GM19193 (cell line): ENCODE results near the gene DCXR.

Experiments used
- POLR2A ChIP-seq: IDR thresholded peaks from 4 replicates; pipeline ENCODE4 v1.6.1; 2011; ENCODE audit not compliant: insufficient read depth, insufficient read length; ENCODE audit errors: extremely low read depth

The DCXR gene

DNA sequence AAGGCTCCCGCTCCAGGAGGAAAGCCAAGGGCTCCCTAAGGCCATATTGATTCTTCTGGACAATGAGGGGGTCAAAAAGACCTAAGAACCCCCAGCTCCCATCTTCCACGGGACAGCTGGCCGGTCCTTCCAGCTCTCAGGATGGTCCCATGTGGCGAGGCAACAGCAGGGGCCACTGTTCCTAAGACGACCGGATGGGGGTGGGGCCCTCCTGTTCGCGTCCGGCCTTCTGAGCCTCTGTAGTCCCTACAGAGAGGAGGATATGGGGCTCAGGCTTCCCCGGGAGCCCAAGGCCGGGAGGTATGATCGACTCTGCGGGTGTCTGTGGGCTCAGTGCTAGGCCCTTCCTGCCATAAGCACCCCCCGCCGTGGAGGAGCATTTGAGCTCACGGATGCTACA, 6.0 kb upstream of the DCXR start:
- TF ChIP-seq POLR2A: no peak

DNA sequence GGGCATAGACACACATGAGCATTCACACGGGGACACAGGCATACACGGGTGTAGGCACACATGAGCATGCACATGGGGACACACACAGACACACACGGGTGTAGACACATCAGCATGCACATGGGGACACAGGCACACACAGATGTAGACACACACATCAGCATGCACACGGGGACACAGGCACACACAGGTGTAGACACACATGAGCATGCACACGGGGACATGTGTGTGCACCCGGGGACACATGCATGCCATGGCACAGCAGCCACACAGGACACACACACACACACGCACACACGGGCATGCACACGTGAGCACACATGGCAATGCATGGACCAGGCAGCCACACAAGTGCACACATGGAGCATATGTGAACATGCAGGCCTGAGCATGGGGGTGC, 5.2 kb upstream of the DCXR start:
- TF ChIP-seq POLR2A: no peak

DNA sequence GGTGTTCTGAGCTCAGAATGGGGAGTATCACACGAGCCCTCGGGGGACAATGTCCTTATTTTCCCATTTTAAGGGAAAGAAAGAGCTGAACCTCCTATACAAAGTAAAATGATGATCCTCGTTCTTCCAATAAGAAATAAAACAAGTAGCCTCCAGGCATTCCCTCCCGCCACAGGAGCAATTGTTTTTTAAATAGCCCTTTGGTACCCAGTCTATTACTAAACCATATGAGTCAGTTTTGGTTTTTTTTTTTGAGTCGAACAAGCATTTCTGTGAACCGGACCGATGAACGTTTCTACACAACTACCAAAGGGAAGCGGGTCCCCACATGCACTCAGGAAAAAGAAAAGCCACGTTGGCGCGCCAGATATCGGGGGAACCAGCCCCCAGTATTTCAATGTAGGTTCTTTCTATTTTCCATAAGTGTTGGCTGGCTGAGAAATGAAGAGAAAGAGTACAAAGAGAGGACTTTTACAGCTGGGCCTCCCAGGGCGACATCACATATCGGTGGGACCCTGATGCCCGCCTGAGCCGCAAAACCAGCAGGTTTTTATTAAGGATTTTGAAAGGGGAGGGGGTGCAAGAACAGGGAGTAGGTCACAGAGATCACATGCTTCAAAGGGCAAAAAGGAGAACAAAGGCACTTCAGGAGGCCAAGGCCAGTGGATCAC, 3.8 kb upstream of the DCXR start:
- no peak for TF ChIP-seq POLR2A

DNA sequence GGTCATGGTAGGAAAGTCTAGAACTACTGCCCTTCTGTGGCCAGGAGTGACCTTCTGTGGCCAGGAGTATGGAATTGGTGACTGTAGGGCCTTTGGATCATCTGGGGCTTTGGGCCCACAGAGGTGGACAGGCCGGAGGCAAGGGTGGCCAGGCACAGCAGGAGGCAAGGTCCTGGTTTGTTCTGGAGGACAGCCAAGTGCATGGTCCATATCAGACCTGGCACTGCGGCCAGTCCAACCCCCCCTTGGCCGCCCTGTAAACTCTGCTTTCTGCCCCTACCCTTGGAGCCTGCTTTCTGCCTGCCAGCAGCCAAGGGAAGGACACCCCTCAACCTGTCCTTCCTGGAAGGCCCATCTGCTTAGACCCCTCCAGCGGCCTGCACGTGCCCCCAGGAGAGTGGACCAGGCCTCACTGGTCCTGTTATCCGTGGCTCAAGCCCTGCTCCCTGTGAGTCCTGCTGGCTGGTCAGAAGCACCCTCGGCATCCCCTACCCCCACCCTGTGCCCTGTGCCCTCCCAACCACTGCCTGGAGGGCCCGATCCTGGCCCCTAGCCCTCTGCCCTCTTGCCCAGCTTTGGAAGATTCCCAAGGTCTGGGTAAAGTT, 2.3 kb upstream of the DCXR start:
- no peak for TF ChIP-seq POLR2A

DNA sequence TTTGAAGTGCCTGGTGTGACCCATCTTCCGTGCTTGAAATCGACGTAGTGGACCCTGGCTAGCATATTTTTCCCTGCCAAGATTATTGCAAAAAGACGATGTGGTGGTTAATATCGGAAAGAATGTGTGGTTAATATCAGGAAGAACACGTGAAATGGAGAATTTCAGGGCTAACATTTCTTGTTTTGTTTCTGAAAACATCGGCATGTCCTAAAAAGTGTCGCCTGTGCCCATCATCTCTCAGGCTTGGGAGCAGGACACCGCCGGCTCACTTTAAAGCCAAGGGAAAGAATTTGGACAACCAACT, 345 bp upstream of the DCXR start:
- no peak for TF ChIP-seq POLR2A

DNA sequence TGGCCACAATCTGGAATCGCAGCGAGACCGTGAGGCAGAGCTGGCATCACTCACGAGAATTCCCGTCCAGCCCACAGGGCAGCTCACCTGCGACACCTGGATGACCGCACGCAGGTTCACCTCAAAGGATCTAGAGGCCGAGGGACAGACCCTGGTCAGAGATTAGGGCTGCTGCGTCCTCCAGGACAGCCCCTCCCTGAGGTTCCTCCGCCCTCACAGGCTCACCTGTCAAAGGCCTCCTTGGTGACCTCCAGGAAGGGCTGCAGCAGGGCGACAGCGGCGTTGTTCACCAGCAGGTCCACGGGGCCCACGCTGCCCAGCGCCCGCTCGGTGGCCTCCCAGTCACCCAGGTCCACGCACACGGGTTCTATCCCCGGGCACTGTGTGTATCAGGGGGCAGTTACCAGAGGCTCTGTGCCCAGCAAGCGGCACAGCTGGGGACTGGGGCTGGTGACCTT, 834 bp downstream of the DCXR start:
- TF ChIP-seq POLR2A: no peak

DNA sequence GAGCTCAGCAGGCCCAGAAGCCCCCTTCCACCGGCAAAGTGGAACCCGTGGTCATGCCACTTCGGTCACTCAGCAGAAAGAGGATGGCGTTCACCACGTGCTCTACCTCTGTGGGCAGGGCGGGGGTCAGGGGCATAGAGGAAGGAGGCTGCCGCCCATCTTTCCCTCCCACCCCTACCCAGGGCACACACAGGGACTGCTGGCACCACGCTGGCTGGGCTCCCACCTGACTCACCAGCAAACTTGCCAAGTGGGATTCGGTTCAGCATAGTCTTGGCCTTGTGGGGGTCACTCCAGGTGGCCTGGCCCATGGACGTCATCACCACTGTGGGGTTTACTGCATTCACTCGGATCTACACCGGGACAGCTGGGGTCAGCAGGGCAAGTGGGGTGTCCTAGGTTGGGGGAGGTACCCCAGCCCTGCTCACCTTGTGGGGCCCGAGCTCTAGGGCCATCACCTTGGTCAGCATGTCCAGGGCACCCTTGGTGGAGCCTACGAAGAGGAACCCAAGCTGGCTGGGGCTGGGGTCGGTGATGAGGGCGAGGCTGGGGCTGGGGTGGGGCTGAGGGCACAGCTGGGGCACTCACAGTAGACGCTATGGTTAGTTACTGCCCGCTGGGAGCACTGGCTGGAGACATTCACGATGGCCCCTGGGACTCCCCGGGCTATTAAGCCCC, 1.4 kb downstream of the DCXR start:
- no peak for TF ChIP-seq POLR2A

DNA sequence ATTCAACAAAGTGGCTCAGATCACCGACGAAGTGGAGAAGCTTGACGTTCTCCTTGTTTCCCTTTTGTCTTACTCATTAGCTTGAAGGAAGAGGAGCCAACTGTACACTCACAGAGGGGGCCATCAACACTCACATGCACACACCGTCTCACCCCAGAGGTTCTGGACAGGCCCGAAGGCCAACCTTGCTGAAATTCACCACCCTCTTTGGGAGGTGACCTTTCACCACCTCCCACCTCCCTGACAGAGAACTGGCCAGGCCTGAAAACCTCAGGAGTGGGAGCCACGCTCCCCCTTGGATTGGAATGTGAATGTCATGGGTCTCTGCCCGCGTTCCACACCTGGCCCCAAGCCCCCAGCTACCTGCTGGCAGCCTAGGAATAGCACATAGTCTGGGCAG, 2.0 kb downstream of the DCXR start:
- no peak for TF ChIP-seq POLR2A

DNA sequence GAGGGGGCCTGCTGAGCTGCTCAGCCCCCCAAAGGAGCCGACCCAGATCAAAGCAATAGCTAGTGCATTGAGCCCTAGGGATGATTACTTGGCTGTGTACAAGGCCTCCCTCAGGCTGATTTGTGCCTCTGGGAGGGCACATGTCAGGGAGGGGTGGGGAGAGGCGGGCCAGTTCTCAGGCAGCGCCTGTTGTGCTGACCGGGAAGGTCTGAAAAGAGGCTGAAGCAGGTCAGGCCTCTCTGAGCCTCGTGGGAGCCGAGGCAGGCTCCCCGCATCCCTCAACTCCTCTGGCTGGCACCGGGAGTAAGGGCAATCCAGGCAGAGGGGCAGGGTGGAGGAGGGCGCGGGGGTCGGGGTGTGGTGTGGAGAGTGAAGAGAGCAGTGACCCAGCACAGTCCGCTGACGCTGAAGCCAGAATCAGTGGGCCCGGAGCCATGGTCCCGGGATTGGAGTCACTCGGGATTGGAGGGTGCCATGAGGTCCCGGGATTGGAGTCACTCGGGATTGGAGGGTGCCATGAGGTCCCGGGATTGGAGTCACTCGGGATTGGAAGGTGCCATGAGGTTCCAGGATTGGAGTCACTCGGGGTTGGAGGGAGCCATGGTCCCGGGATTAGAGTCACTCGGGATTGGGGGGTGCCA, 3.0 kb downstream of the DCXR start:
- no peak for TF ChIP-seq POLR2A

DNA sequence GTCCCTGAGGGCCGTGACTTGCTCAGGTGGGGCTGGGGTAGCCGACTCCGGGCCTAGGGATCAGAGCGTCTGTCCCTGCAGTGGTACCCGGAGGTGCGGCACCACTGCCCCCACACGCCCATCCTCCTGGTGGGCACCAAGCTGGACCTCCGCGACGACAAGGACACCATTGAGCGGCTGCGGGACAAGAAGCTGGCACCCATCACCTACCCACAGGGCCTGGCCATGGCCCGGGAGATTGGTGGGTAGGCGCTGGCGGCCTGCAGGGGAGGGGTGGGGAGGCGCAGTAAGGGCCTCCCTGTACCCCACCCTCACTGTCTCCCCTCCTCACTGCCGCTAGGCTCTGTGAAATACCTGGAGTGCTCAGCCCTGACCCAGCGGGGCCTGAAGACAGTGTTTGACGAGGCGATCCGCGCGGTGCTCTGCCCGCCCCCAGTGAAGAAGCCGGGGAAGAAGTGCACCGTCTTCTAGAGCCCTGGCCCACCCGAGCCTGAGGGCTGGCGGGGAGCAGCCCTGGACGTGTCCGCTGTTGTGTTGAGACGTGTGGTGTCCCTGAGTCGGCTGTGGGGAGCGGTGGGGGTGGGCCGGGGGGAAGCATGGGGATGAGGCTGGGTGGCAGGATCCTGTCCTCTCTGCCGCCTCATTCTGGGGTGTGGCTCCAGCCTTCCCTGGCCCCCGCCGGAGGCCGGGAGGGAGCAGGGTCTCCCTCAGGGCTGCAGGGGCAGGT, 4.0 kb downstream of the DCXR start:
- TF ChIP-seq POLR2A: no peak

DNA sequence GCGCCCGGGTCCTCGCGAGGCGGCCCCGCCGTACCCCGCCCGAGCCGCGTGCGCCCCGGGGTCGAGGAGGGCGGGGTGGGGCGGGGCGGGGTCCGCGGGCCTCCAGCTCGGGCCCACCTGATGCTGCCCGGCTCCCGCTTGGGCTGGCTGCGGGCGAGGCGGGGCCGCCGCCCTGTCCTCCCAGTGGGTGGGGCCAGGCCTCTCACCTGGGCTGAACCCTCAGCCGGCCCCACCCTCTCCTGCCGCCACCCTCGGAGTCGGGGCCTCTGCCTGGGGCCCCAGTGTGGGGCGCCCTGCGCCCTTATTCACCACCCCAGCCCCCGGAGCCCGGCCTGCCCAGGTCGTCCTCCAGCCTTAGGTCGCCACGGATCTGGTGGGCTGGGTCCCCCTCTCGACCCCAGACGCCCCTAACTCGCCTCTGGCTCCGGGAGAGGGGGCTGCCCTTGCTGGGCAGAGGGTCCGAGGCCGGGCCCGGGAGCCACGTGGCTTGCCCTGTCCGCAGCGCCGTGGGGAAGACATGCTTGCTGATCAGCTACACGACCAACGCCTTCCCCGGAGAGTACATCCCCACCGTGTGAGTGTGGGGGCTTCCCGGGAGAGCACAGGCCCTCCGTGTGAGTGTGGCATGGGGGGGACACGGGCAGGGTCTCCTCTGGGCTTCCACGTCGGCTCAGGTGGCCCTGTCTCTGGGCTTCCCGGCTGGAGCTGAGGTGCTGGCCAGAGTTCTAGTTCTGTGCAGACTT, 5.4 kb downstream of the DCXR start:
- no peak for TF ChIP-seq POLR2A

DNA sequence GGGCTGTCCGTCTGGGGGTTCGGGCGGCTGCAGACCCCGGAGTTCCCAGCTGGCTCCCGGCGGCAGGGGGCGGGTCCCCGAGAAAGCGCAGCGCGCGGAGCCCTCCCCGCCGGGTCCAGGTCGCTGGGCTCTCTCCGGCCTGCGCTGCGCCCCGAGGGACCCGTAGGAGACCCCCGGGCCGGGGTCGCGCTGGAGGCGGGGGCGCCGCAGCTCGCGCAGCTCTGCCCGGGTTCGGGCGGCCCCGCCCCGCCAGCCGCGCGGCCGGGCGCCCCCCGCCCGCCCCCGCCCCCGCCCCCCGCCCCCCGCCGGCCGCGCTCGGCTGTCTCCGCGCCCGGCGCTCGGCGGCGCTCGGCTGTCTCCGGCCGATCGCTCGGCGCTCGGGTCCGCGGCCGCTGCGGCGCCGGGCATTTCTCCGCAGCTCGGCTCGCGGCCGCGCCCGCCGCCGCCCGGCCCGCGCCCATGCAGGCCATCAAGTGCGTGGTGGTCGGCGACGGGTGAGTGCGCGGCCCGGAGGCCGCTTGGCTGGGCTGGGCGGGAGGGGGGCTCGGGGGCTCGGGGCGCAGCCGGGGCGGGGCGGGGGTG, 6.1 kb downstream of the DCXR start, which contains the start of gene RAC3:
RAC3 (plus strand) TSS at position 376 of the 582 bp plus-strand sequence; CDS start at position 460, 84 bp downstream.
- TF ChIP-seq POLR2A: no peak

DNA sequence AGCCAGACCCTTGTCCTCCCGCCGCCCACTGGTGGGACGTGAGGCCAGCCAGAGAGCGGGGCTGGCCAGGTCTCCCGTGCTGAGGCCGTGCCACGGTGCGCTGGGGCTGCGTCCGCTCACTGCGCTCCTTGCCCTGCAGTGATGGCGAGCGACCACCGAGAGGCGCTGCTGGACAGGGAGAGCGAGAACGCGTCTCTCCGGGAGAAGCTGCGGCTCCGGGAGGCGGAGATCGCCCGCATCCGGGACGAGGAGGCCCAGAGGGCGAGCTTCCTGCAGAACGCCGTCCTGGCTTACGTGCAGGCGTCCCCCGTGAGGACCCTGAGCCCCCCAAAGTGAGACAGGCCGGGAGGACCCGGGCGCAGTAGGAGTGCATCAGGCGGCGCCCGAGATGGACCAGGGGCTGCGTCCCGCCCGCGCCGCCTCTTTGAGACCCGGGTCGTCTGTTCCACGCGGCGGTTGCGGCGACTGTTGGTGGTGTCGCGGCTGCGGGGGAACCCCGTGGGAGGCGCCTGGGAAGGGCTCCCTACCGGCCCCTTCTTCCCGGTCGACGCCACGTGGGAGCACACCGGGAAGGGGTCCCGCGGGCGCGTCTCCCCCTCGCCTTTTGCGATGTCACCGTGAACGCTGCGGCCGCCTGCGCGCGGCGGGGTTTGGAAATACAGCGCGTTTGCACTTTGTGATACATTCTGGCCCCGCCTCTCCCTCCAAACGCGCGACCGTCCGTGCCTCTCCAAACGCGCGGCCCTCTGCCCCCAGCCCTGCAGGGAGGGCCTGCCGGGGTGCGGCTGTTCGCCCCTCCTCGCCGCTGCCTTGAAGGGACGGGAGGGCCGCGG, 6.8 kb downstream of the DCXR start:
- TF ChIP-seq POLR2A: no peak
